H1 (cell line): Measurements from ENCODE around the gene CST1. TPM values are rescaled to one million over a fixed set of nuclear protein-coding genes. Genes with fewer than 3 reads are reported as not detected.
A peak's percentile ranks its signal among the peaks of the same experiment; 100 is the strongest.
"Not testable (repeated sequence)": the region's sequence is repeated elsewhere in the genome, so short reads cannot be mapped to it uniquely, and the experiment has no call there.

Experiments used
- CTCF ChIA-PET: fragments of 300-600 bp; sonication (Branson Sonifier 250); formaldehyde crosslinking; loops from one replicate; lab custom pipeline; 2021; ENCODE audit not compliant: partially characterized antibody; lab: Charles Lee
- POLR2A ChIA-PET: fragments of 300-600 bp; sonication (Branson Sonifier 250); formaldehyde crosslinking; loops from one replicate; lab custom pipeline; 2021; ENCODE audit warnings: inconsistent platforms; ENCODE audit not compliant: partially characterized antibody; lab: Charles Lee
- DNase-seq, 2 experiments: peaks; one replicate each; pipeline versions ENCODE4 v3.0.0 to v3.0.0-alpha.2; 2010 to 2022; ENCODE audit warnings: low spot score in 2 of 2, low read depth in 1 of 2, mixed read lengths in 1 of 2
- FAIRE-seq: peaks from 2 replicates; lab custom pipeline; 2011; peaks lifted over from hg19 to GRCh38; lab: Jason Lieb, UNC
- H2AFZ ChIP-seq: 2 replicates; pipeline ENCODE4 v1.8.1; 2012; ENCODE audit warnings: low read length, inconsistent platforms
- H2AK5ac ChIP-seq: 2 replicates; pipeline ENCODE4 v1.6.1; 2013; ENCODE audit warnings: low read depth, low read length
- H2BK120ac ChIP-seq: replicated peaks from 2 replicates; pipeline ENCODE3; 2013; ENCODE audit warnings: low read depth, low read length, inconsistent platforms
- H2BK12ac ChIP-seq: 2 replicates; pipeline ENCODE4 v1.6.1; 2013; ENCODE audit warnings: low read depth, low read length
- H2BK15ac ChIP-seq: 2 replicates; pipeline ENCODE4 v1.6.1; 2013; ENCODE audit warnings: low read length
- H2BK20ac ChIP-seq: 2 replicates; pipeline ENCODE4 v1.6.1; 2013; ENCODE audit warnings: low read length
- H2BK5ac ChIP-seq: 2 replicates; pipeline ENCODE4 v1.6.1; 2013; ENCODE audit warnings: low read depth, low read length
- H3K14ac ChIP-seq: 2 replicates; pipeline ENCODE4 v1.6.1; 2013; ENCODE audit warnings: inconsistent platforms; ENCODE audit not compliant: insufficient read length
- H3K18ac ChIP-seq: 2 replicates; pipeline ENCODE4 v1.6.1; 2013; ENCODE audit warnings: low read length; ENCODE audit errors: extremely low read depth
- H3K23ac ChIP-seq: 2 replicates; pipeline ENCODE4 v1.6.1; 2013; ENCODE audit warnings: inconsistent platforms; ENCODE audit not compliant: insufficient read length
- H3K23me2 ChIP-seq: 2 replicates; pipeline ENCODE4 v1.6.1; 2013; ENCODE audit warnings: low read depth, low read length
- H3K27ac ChIP-seq: 2 replicates; pipeline ENCODE4 v1.6.1; 2011; ENCODE audit warnings: low read depth, low read length, inconsistent platforms
- H3K27me3 ChIP-seq, 4 experiments: replicated peaks in 1 of 4; 1 replicate in 1 of 4; 2 replicates in 3 of 4; pipeline versions ENCODE4 v1.6.1 to v1.8.1; 2011 to 2013; ENCODE audit warnings: low read length in 3 of 4, mild to moderate bottlenecking in 3 of 4, inconsistent platforms in 2 of 4, mixed read lengths in 2 of 4, moderate library complexity in 1 of 4; ENCODE audit not compliant: control insufficient read depth in 3 of 4, insufficient read depth in 3 of 4; ENCODE audit errors: extremely low read depth in 1 of 4
- H3K36me3 ChIP-seq, 4 experiments: 2 replicates each; pipeline versions ENCODE4 v1.6.1 to v1.8.1; 2011 to 2013; ENCODE audit warnings: mild to moderate bottlenecking in 4 of 4, low read length in 3 of 4, moderate library complexity in 2 of 4, control low read depth in 1 of 4, inconsistent platforms in 1 of 4; ENCODE audit not compliant: insufficient read depth in 4 of 4, control insufficient read depth in 2 of 4
- H3K4ac ChIP-seq: replicated peaks from 2 replicates; pipeline ENCODE3; 2013; ENCODE audit warnings: low read length, low read depth, mixed read lengths, inconsistent platforms; ENCODE audit not compliant: insufficient read length
- H3K4me1 ChIP-seq, 4 experiments: replicated peaks in 1 of 4; 1 replicate in 1 of 4; 2 replicates in 3 of 4; pipeline versions ENCODE4 v1.6.1 to v1.8.1; 2011 to 2013; ENCODE audit warnings: low read length in 3 of 4, inconsistent platforms in 2 of 4, mixed read lengths in 1 of 4; ENCODE audit not compliant: insufficient read depth in 4 of 4, control insufficient read depth in 3 of 4
- H3K4me2 ChIP-seq, 2 experiments: 2 replicates each; pipeline versions ENCODE4 v1.6.1 to v1.8.1; 2011 to 2013; ENCODE audit warnings: low read depth in 2 of 2, low read length in 2 of 2, control low read depth in 1 of 2, inconsistent platforms in 1 of 2, mild to moderate bottlenecking in 1 of 2; ENCODE audit not compliant: insufficient read depth in 1 of 2
- H3K4me3 ChIP-seq, 4 experiments: fragments of 200-600, 300-600 bp in 1 of 4; sonication (generic), shearing (Covaris generic), sonication (Bioruptor Twin) in 1 of 4; 2 replicates each; pipeline versions ENCODE4 v1.5.1 to v1.8.1; 2011 to 2016; ENCODE audit warnings: low read length in 4 of 4, low read depth in 3 of 4, control low read depth in 2 of 4, inconsistent platforms in 2 of 4, mild to moderate bottlenecking in 2 of 4, mixed read lengths in 1 of 4, moderate library complexity in 1 of 4; ENCODE audit not compliant: insufficient read depth in 2 of 4; ENCODE audit errors: extremely low read depth in 1 of 4
- H3K56ac ChIP-seq: replicated peaks from 2 replicates; pipeline ENCODE3; 2013; ENCODE audit warnings: low read depth, mild to moderate bottlenecking, mixed read lengths, low read length, inconsistent platforms; ENCODE audit not compliant: insufficient read length
- H3K79me1 ChIP-seq: 2 replicates; pipeline ENCODE4 v1.6.1; 2013; ENCODE audit warnings: low read depth, low read length, control low read depth
- H3K79me2 ChIP-seq, 2 experiments: 2 replicates each; pipeline versions ENCODE4 v1.6.1 to v1.8.1; 2012 to 2013; ENCODE audit warnings: low read length in 2 of 2, mild to moderate bottlenecking in 2 of 2, inconsistent platforms in 1 of 2; ENCODE audit not compliant: insufficient read depth in 2 of 2, control insufficient read depth in 1 of 2
- H3K9ac ChIP-seq, 4 experiments: replicated peaks in 1 of 4; 1 replicate in 1 of 4; 2 replicates in 3 of 4; pipeline versions ENCODE4 v1.6.1 to v1.8.1; 2011 to 2013; ENCODE audit warnings: low read depth in 3 of 4, low read length in 3 of 4, control low read depth in 2 of 4, mild to moderate bottlenecking in 2 of 4, moderate library complexity in 2 of 4, inconsistent platforms in 1 of 4; ENCODE audit errors: extremely low read depth in 1 of 4
- H3K9me3 ChIP-seq, 2 experiments: 2 replicates each; pipeline versions ENCODE4 v1.6.1 to v1.8.1; 2012 to 2013; ENCODE audit warnings: mild to moderate bottlenecking in 2 of 2, moderate library complexity in 2 of 2, control low read depth in 1 of 2, inconsistent platforms in 1 of 2, low read depth in 1 of 2, low read length in 1 of 2, mixed read lengths in 1 of 2; ENCODE audit not compliant: insufficient read depth in 2 of 2
- H4K20me1 ChIP-seq, 2 experiments: replicated peaks in 1 of 2; 2 replicates each; pipeline versions ENCODE3 to v1.8.1; 2011 to 2013; ENCODE audit warnings: inconsistent platforms in 2 of 2, low read length in 2 of 2, mild to moderate bottlenecking in 1 of 2; ENCODE audit not compliant: insufficient read depth in 2 of 2, control insufficient read depth in 1 of 2
- H4K5ac ChIP-seq: 2 replicates; pipeline ENCODE4 v1.6.1; 2013; ENCODE audit warnings: low read length, low read depth, mixed read lengths, inconsistent platforms; ENCODE audit not compliant: insufficient read length
- H4K8ac ChIP-seq: 2 replicates; pipeline ENCODE4 v1.8.0; 2013; ENCODE audit warnings: mild to moderate bottlenecking, moderate library complexity, low read length, inconsistent platforms; ENCODE audit not compliant: insufficient read depth; ENCODE audit errors: extremely low read depth
- H4K91ac ChIP-seq: replicated peaks from 2 replicates; pipeline ENCODE3; 2013; ENCODE audit warnings: low read length, mixed read lengths, inconsistent platforms; ENCODE audit not compliant: insufficient read length
- RAD21 ChIP-seq, 2 experiments: IDR thresholded peaks in 1 of 2; conservative IDR thresholded peaks in 1 of 2; 2 replicates each; pipeline ENCODE4 v1.6.1; 2011; ENCODE audit warnings: low read depth in 2 of 2, low read length in 2 of 2, improper control_type of control experiment in 1 of 2, inconsistent platforms in 1 of 2, mild to moderate bottlenecking in 1 of 2, moderate library complexity in 1 of 2
- WGBS, 2 experiments: shearing (Covaris generic) in 1 of 2; methylation state at CpG; one replicate each; pipeline versions ENCODE4 v1.1.6 to v1.1.7; 2013 to 2015; ENCODE audit warnings: low lambda C conversion rate in 2 of 2, mixed read lengths in 2 of 2, inconsistent platforms in 1 of 2, low coverage in 1 of 2, missing lambda C conversion rate in 1 of 2; ENCODE audit not compliant: insufficient replicate concordance in 2 of 2, insufficient coverage in 1 of 2, insufficient read length in 1 of 2; ENCODE audit errors: extremely low coverage in 1 of 2, missing lambda C conversion rate in 1 of 2; 5-methylcytosine and 5-hydroxymethylcytosine counted together
- polyA plus RNA-seq, 7 experiments: library from polyadenylated mRNA; depleted of rRNA in 3 of 7; stranded (reverse) in 5 of 7; unstranded in 2 of 7; fragments of >200 nt in 5 of 7; fragments of 200-250 nt in 2 of 7; gene quantifications; 1 replicate in 5 of 7; 2 replicates in 1 of 7; 4 replicates in 1 of 7; pipeline versions ENCODE4 v1.2.1 to v1.2.3, GENCODE V29; 2011 to 2013; ENCODE audit warnings: missing spikeins in 2 of 7, mixed read lengths in 2 of 7
- total RNA-seq: library from RNA; stranded (reverse); fragmentation: NEBNext Ultra II Directional; extraction: Animal tissue kit (Norgen Biotek cat#: 25700); gene quantifications from 2 replicates; pipeline ENCODE4 v1.2.1, GENCODE V29; 2021
- TF ChIP-seq, protein P1 (sequence below), 3 experiments: IDR thresholded peaks; 1 replicate in 2 of 3; 2 replicates in 1 of 3; pipeline versions ENCODE4 v1.5.1 to v1.6.1; 2011; ENCODE audit warnings: low read length in 3 of 3, mild to moderate bottlenecking in 3 of 3, inconsistent platforms in 2 of 3, low read depth in 1 of 3, moderate library complexity in 1 of 3; ENCODE audit not compliant: insufficient read depth in 1 of 3; ENCODE audit errors: control extremely low read depth in 1 of 3

CST1 gene
- total and polyA plus RNA-seq, 2 of the 8 experiments (the other 6 are each of a cell fraction or from before 2014, with no cell fraction given): 2.3 to 2.9 TPM

DNA sequence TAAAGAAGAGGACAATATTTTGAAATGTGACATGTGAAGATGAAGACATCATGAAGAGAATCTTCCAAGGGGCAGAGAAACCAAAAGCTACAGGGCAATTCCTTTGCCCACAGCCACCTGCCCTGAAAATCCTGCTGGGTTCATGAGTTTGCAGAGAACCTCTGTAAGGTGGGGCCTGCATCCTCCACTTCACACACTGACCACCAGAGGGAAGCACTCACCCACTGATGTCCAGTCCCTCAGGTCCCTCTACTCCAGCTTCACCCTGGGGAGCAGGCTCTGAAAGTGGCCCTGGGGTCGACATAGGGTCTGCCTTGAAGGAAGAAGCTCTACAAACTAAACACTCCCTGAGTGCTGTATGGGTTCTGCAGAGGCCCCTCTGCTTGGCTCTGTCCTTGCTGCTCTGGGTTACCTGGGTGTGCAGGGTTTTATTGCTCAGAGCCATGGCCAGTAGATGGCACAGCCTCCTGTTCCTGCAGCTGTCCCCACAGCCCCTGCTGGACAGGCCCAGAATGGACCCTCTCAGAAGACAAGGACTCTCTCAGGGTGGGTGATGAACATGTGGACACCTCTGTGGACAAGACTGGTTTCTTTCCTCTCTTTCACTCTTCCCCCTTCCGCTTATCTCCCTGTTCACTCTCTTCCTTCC is 27.0 kb downstream of the CST1 start:
- H3K4ac ChIP-seq, H3K36me3 ChIP-seq, H3K18ac ChIP-seq, H2AFZ ChIP-seq, H3K14ac ChIP-seq, H2BK20ac ChIP-seq, H3K27ac ChIP-seq, H2AK5ac ChIP-seq, H3K23me2 ChIP-seq, H2BK120ac ChIP-seq, H4K20me1 ChIP-seq, H3K4me2 ChIP-seq, H3K9me3 ChIP-seq, H4K91ac ChIP-seq, H2BK5ac ChIP-seq, H3K79me2 ChIP-seq, H3K4me1 ChIP-seq, H4K5ac ChIP-seq, H3K56ac ChIP-seq, H2BK12ac ChIP-seq, H2BK15ac ChIP-seq, H3K9ac ChIP-seq, H4K8ac ChIP-seq, H3K27me3 ChIP-seq, POLR2A ChIA-PET, H3K23ac ChIP-seq, H3K4me3 ChIP-seq, H3K79me1 ChIP-seq: not testable (repeated sequence)
- peak in 1 of 2 experiments; percentile 81 for DNase-seq
- peak; percentile 44 to 50; a peak in 3 of 4 replicates for TF ChIP-seq RAD21 (IDR thresholded peaks at IDR 0.05 in 1 of 2, conservative IDR thresholded peaks at IDR 0.05 in 1 of 2; ENCODE audit: low read depth in 2 of 2, low read length in 2 of 2)
- TF ChIP-seq, protein P1, sequence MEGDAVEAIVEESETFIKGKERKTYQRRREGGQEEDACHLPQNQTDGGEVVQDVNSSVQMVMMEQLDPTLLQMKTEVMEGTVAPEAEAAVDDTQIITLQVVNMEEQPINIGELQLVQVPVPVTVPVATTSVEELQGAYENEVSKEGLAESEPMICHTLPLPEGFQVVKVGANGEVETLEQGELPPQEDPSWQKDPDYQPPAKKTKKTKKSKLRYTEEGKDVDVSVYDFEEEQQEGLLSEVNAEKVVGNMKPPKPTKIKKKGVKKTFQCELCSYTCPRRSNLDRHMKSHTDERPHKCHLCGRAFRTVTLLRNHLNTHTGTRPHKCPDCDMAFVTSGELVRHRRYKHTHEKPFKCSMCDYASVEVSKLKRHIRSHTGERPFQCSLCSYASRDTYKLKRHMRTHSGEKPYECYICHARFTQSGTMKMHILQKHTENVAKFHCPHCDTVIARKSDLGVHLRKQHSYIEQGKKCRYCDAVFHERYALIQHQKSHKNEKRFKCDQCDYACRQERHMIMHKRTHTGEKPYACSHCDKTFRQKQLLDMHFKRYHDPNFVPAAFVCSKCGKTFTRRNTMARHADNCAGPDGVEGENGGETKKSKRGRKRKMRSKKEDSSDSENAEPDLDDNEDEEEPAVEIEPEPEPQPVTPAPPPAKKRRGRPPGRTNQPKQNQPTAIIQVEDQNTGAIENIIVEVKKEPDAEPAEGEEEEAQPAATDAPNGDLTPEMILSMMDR (IDR thresholded peaks at IDR 0.05; ENCODE audit: control extremely low read depth in 1 of 3, insufficient read depth in 1 of 3, low read depth in 1 of 3, low read length in 3 of 3): peak; percentile 45 to 50 (median 50)
- CTCF ChIA-PET: interaction anchor here (0.7 to 1.8 kb wide), 12 partner anchors 17 to 99 kb away, joined by 3 to 11 read pairs (median 4); no protein-coding TSS in a partner anchor
- 45% methylated on average over 2 of the region's 2 CpGs; no CpG with 5 or more reads in 1 of the 2 experiments for WGBS, 2 experiments
- FAIRE-seq: peak; percentile 81
